K562 (cell line): ENCODE data around the gene CTXN1. TPM values are rescaled to one million over a fixed set of nuclear protein-coding genes. Genes with fewer than 3 reads are reported as not detected.
A peak's percentile ranks its signal among the peaks of the same experiment; 100 is the strongest.

Source experiments
- ATAC-seq: fragments of 200-7000 bp; cut with Tn5 transposase; 3 replicates; pipeline ENCODE4 v1.9.1; 2020; ENCODE audit warnings: moderate library complexity
- BruUV-seq: library from RNA; stranded (reverse); fragments of 400-500 nt; replicated peaks from 2 replicates; lab custom pipeline; 2021; lab: Mats Ljungman, UMichigan
- CTCF ChIA-PET: fragments of 300-600 bp; formaldehyde crosslinking; extraction: SDS; loops from one replicate; lab custom pipeline; 2021; ENCODE audit warnings: low intra/inter-chr PET ratio; lab: Yijun Ruan, JAX
- POLR2A ChIA-PET: fragments of 300-600, 350-650 bp; sonication (Branson Sonifier 250); formaldehyde crosslinking; extraction: SDS; loops from one replicate; lab custom pipeline; 2021; ENCODE audit warnings: antibody characterized with exemption, inconsistent platforms; lab: Yijun Ruan, JAX
- DNase-seq, 4 experiments: peaks; one replicate each; pipeline versions ENCODE4 v3.0.0 to v3.0.0-alpha.2; 2011 to 2018; ENCODE audit warnings: low spot score in 3 of 4, mixed read lengths in 3 of 4; ENCODE audit errors: extremely low read depth in 1 of 4
- FAIRE-seq: peaks from 2 replicates; lab custom pipeline; 2011; peaks lifted over from hg19 to GRCh38; lab: Jason Lieb, UNC
- H2AFZ ChIP-seq: 2 replicates; pipeline ENCODE4 v1.6.0; 2011; ENCODE audit warnings: low read depth, low read length, control low read depth, inconsistent platforms
- H3K27ac ChIP-seq: fragments of 200-600 bp; 3 replicates; pipeline ENCODE4 v1.8.0; 2011; ENCODE audit warnings: low read depth, mild to moderate bottlenecking, control low read depth, inconsistent platforms, low read length, moderate library complexity, mixed read lengths; ENCODE audit errors: extremely low read depth
- H3K27me3 ChIP-seq, 2 experiments: fragments of 300-600 bp in 1 of 2; 2 replicates in 1 of 2; 3 replicates in 1 of 2; pipeline versions ENCODE4 v1.6.0 to v1.8.0; 2011; ENCODE audit warnings: inconsistent platforms in 2 of 2, low read length in 2 of 2, mild to moderate bottlenecking in 1 of 2, mixed read lengths in 1 of 2, moderate library complexity in 1 of 2; ENCODE audit not compliant: control insufficient read depth in 2 of 2, insufficient read depth in 2 of 2
- H3K36me3 ChIP-seq: fragments of 300-600 bp; 3 replicates; pipeline ENCODE4 v1.8.0; 2011; ENCODE audit warnings: mild to moderate bottlenecking, low read length, inconsistent platforms; ENCODE audit not compliant: control insufficient read depth, insufficient read depth
- H3K4me1 ChIP-seq, 2 experiments: fragments of 200-600 bp in 1 of 2; replicated peaks in 1 of 2; 2 replicates in 1 of 2; 3 replicates in 1 of 2; pipeline versions ENCODE4 v1.5.1 to v1.8.0; 2011; ENCODE audit warnings: inconsistent platforms in 2 of 2, low read length in 2 of 2, mild to moderate bottlenecking in 1 of 2, mixed read lengths in 1 of 2, moderate library complexity in 1 of 2; ENCODE audit not compliant: control insufficient read depth in 2 of 2, insufficient read depth in 2 of 2
- H3K4me2 ChIP-seq: 2 replicates; pipeline ENCODE4 v1.6.1; 2011; ENCODE audit warnings: low read length, control low read depth, inconsistent platforms, mixed read lengths; ENCODE audit not compliant: insufficient read depth
- H3K4me3 ChIP-seq: fragments of 200-600 bp; sonication (generic), shearing (Covaris generic); 2 replicates; pipeline ENCODE4 v1.5.1; 2016; ENCODE audit warnings: control low read depth, inconsistent platforms
- H3K79me2 ChIP-seq: fragments of 200-600 bp; 3 replicates; pipeline ENCODE4 v1.8.0; 2011; ENCODE audit warnings: low read length, inconsistent platforms; ENCODE audit not compliant: control insufficient read depth, insufficient read depth
- H3K9ac ChIP-seq, 2 experiments: 2 replicates each; pipeline versions ENCODE4 v1.6.0 to v1.6.1; 2011; ENCODE audit warnings: low read depth in 2 of 2, low read length in 2 of 2, control low read depth in 1 of 2, inconsistent platforms in 1 of 2, mild to moderate bottlenecking in 1 of 2, mixed read lengths in 1 of 2; ENCODE audit not compliant: insufficient read depth in 1 of 2
- H3K9me1 ChIP-seq: one replicate; pipeline ENCODE4 v1.6.0; 2011; ENCODE audit warnings: inconsistent platforms, mild to moderate bottlenecking, low read length, moderate library complexity; ENCODE audit not compliant: control insufficient read depth, insufficient read depth
- H3K9me3 ChIP-seq: replicated peaks from 2 replicates; pipeline ENCODE4 v1.5.1; 2011; ENCODE audit warnings: low read depth, low read length, inconsistent platforms; ENCODE audit not compliant: control insufficient read depth, insufficient read depth
- H4K20me1 ChIP-seq: replicated peaks from 2 replicates; pipeline ENCODE4 v1.6.1; 2011; ENCODE audit warnings: low read length, inconsistent platforms, mixed read lengths; ENCODE audit not compliant: control insufficient read depth, insufficient read depth
- CBFA2T3 ChIP-seq: fragments of 450-650 bp; IDR thresholded peaks from 2 replicates; pipeline ENCODE4 v1.6.1; 2017
- CHD4 ChIP-seq: fragments of 200-600 bp; sonication (generic); IDR thresholded peaks from 3 replicates; pipeline ENCODE4 v1.6.1; 2012; ENCODE audit warnings: low read depth, mild to moderate bottlenecking, mixed read lengths, low read length, inconsistent platforms; ENCODE audit not compliant: insufficient read depth, insufficient replicate concordance, poor library complexity, severe bottlenecking
- DNMT1 ChIP-seq: fragments of 450-650 bp; IDR thresholded peaks from 2 replicates; pipeline ENCODE4 v1.6.1; 2016; ENCODE audit warnings: antibody characterized with exemption, mild to moderate bottlenecking
- ETV1 ChIP-seq: fragments of 450-650 bp; conservative IDR thresholded peaks from 2 replicates; pipeline ENCODE4 v1.6.1; 2016; ENCODE audit warnings: missing genetic modification characterization, control low read depth, low read depth, missing compliant biosample characterization
- ETV5 ChIP-seq: sonication (generic); formaldehyde crosslinking; IDR thresholded peaks from 2 replicates; pipeline ENCODE4 v1.4.0; 2020; ENCODE audit warnings: low read depth, mild to moderate bottlenecking, missing genetic modification reagents
- FOXK1 ChIP-seq: sonication (generic); formaldehyde crosslinking; IDR thresholded peaks from 2 replicates; pipeline ENCODE4 v1.8.0; 2022; ENCODE audit warnings: missing genetic modification reagents, mild to moderate bottlenecking, borderline replicate concordance
- HOMEZ ChIP-seq: fragments of 250-450 bp; sonication (Bioruptor Pico); IDR thresholded peaks from 2 replicates; pipeline ENCODE4 v1.4.0; 2020; ENCODE audit warnings: mild to moderate bottlenecking, moderate library complexity
- KLF13 ChIP-seq: fragments of 450-650 bp; IDR thresholded peaks from 2 replicates; pipeline ENCODE4 v1.6.1; 2016; ENCODE audit warnings: missing genetic modification characterization, low read depth, mild to moderate bottlenecking, missing compliant biosample characterization, moderate library complexity, borderline replicate concordance
- PRPF4 ChIP-seq: fragments of 200-400 bp; formaldehyde crosslinking; IDR thresholded peaks from one replicate; pipeline ENCODE4 v1.6.1; 2017; ENCODE audit warnings: low read length, low read depth, mild to moderate bottlenecking; ENCODE audit not compliant: insufficient read depth, poor library complexity, severe bottlenecking
- ZNF143 ChIP-seq: sonication (generic); formaldehyde crosslinking; IDR thresholded peaks from 2 replicates; pipeline ENCODE4 v1.9.0; 2022; ENCODE audit warnings: mild to moderate bottlenecking, missing genetic modification reagents
- WGBS: fragments of 100-300 bp; shearing (Covaris generic); methylation state at CpG from one replicate; pipeline ENCODE4 v1.1.6; 2016; ENCODE audit warnings: low coverage, mixed read lengths; ENCODE audit not compliant: insufficient coverage; ENCODE audit errors: missing lambda C conversion rate; 5-methylcytosine and 5-hydroxymethylcytosine counted together
- in situ Hi-C: fragments of 300-500 bp; cut with MboI; formaldehyde crosslinking; loops from 4 replicates; pipeline ENCODE4 v1.15.0; 2018; ENCODE audit warnings: inconsistent platforms, mixed read lengths
- intact Hi-C: fragments of 100-400 bp; cut with micrococcal nuclease; formaldehyde crosslinking; loops from 2 replicates; pipeline ENCODE4 v1.14.2; 2022
- polyA plus RNA-seq, 8 experiments: library from polyadenylated mRNA; depleted of rRNA in 4 of 8; stranded (reverse) in 5 of 8; unstranded in 3 of 8; fragments of >200 nt; fragmentation: Nextera tagmentation in 2 of 8; fragmentation: Illumina TruSeq in 1 of 8; extraction: Ambion mirVana in 2 of 8; extraction: Trizol in 1 of 8; gene quantifications; 2 replicates each; pipeline versions ENCODE4 v1.2.1 to v1.2.3, GENCODE V29; 2011 to 2014; ENCODE audit warnings: inconsistent platforms in 1 of 8, missing spikeins in 1 of 8
- total RNA-seq, 7 experiments: library from RNA; depleted of rRNA in 6 of 7; stranded (reverse); fragments of >200 nt in 6 of 7; fragmentation: Illumina TruSeq in 2 of 7; extraction: Trizol in 2 of 7; gene quantifications; 2 replicates each; pipeline versions ENCODE4 v1.2.1 to v1.2.3, GENCODE V29; 2011 to 2021; ENCODE audit warnings: low replicate concordance in 1 of 7
- TF ChIP-seq, protein P1 (sequence below), 2 experiments: IDR thresholded peaks; 2 replicates each; pipeline ENCODE4 v1.6.1; 2011; ENCODE audit warnings: borderline replicate concordance in 1 of 2, control low read depth in 1 of 2, low read depth in 1 of 2, low read length in 1 of 2, mild to moderate bottlenecking in 1 of 2, mixed read lengths in 1 of 2, moderate library complexity in 1 of 2; ENCODE audit not compliant: insufficient read depth in 1 of 2, insufficient read length in 1 of 2, poor library complexity in 1 of 2, severe bottlenecking in 1 of 2; ENCODE audit errors: extremely low read depth in 1 of 2
- TF ChIP-seq, protein P2 (sequence below): sonication (generic); formaldehyde crosslinking; IDR thresholded peaks from 2 replicates; pipeline ENCODE4 v1.8.1; 2023; ENCODE audit warnings: mild to moderate bottlenecking, missing genetic modification reagents

The CTXN1 gene
- total and polyA plus RNA-seq, 9 of the 15 experiments (the other 6 are each of a cell fraction or from before 2014, with no cell fraction given): 0.15 to 37.4 (median 1.8) TPM; not detected in 2

- in situ Hi-C loops (no loop called here), intact Hi-C loops (no loop called here)
- Histone ChIP-seq H4K20me1 (no peaks in the 10 kb centered on the region), H3K4me1 (peaks cover 7 to 17% of the 10 kb centered on the region in 2 experiments; a peak in 4 of 5 replicates), H3K4me2 (no peak overlapping the region), H3K79me2 (no peaks in the 10 kb centered on the region), H3K27me3 (no peaks in the 10 kb centered on the region), H3K9ac (no peak overlapping the region), H2AFZ (peak overlapping the region; percentile 79; the same call in 1 of the 2 replicates), H3K27ac (no peak overlapping the region), H3K9me1 (no peaks in the 10 kb centered on the region), H3K4me3 (no peak overlapping the region), H3K36me3 (no peaks in the 10 kb centered on the region), H3K9me3 (no peaks in the 10 kb centered on the region)
- peak; percentile 26 for FAIRE-seq
- peak; percentile 48 for ATAC-seq
- TF ChIP-seq ETV5 (CRISPR knock-in tag): no peak
- TF ChIP-seq KLF13 (tag): no peak
- TF ChIP-seq, protein P1, sequence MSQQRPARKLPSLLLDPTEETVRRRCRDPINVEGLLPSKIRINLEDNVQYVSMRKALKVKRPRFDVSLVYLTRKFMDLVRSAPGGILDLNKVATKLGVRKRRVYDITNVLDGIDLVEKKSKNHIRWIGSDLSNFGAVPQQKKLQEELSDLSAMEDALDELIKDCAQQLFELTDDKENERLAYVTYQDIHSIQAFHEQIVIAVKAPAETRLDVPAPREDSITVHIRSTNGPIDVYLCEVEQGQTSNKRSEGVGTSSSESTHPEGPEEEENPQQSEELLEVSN (IDR thresholded peaks at IDR 0.05; ENCODE audit: borderline replicate concordance in 1 of 2, extremely low read depth in 1 of 2, insufficient read depth in 1 of 2, insufficient read length in 1 of 2, low read depth in 1 of 2, low read length in 1 of 2, poor library complexity in 1 of 2, severe bottlenecking in 1 of 2): peak in 1 of 2 experiments; percentile 65
- TF ChIP-seq CBFA2T3: no peak
- TF ChIP-seq PRPF4: no peak
- TF ChIP-seq ZNF143 (CRISPR knock-in tag): no peak
- no peak for TF ChIP-seq CHD4
- TF ChIP-seq, protein P2, sequence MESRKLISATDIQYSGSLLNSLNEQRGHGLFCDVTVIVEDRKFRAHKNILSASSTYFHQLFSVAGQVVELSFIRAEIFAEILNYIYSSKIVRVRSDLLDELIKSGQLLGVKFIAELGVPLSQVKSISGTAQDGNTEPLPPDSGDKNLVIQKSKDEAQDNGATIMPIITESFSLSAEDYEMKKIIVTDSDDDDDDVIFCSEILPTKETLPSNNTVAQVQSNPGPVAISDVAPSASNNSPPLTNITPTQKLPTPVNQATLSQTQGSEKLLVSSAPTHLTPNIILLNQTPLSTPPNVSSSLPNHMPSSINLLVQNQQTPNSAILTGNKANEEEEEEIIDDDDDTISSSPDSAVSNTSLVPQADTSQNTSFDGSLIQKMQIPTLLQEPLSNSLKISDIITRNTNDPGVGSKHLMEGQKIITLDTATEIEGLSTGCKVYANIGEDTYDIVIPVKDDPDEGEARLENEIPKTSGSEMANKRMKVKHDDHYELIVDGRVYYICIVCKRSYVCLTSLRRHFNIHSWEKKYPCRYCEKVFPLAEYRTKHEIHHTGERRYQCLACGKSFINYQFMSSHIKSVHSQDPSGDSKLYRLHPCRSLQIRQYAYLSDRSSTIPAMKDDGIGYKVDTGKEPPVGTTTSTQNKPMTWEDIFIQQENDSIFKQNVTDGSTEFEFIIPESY (CRISPR knock-in tag): peak; percentile 95
- TF ChIP-seq FOXK1 (CRISPR knock-in tag): no peak
- no peak for TF ChIP-seq HOMEZ (CRISPR knock-in tag)
- TF ChIP-seq DNMT1: no peak
- no peak for TF ChIP-seq ETV1 (tag)
- no peak for DNase-seq
- ChIA-PET POLR2A (interaction anchor here (1.0 to 1.2 kb wide), 2 partner anchors 8 to 17 kb away, joined by 4 to 5 read pairs; partner anchors contain the start of gene LRRC8E), CTCF (no interaction called here)
- BruUV-seq: no TSS peak
- 78% methylated on average over 17 of the region's 19 CpGs for WGBS
Observed at GRCh38 chr19:7879836-7880235, 46.1 kb downstream of the CTXN1 start.
